Stimulated activated CD8-positive, alpha-beta memory T cell treated with anti-CD3 and anti-CD28 coated beads, Interleukin-12 subunit alpha, Interleukin-12 subunit beta, amount 100 ng/mL, for 24 hours (primary cell): ENCODE results near the gene C20orf96.
"Not testable (repeated sequence)": the region's sequence is repeated elsewhere in the genome, so short reads cannot be mapped to it uniquely, and the experiment has no call there.

Source experiments
- DNase-seq: peaks from one replicate; pipeline ENCODE4 v3.0.0-alpha.2; 2020; ENCODE audit errors: extremely low read depth

The C20orf96 gene

GRCh38 chr20:290084-290831, at the start of gene C20orf96:
Gene C20orf96, minus strand, starts transcription at chr20:290750. Its CDS starts 140 bp downstream, at chr20:290610.
- peak; percentile 72 for DNase-seq

GRCh38 chr20:336040-336439, 45.5 kb upstream of the C20orf96 start:
- DNase-seq = not testable (repeated sequence)

- no peak for DNase-seq
Observed at GRCh38 chr20:334578-334977, 44.0 kb upstream of the C20orf96 start.

GRCh38 chr20:330233-331149, 39.9 kb upstream of the C20orf96 start:
- no peak for DNase-seq

- DNase-seq = no peak
Observed at GRCh38 chr20:329851-330232, 39.3 kb upstream of the C20orf96 start.

- DNase-seq = no peak
Observed at GRCh38 chr20:328975-329695, 38.6 kb upstream of the C20orf96 start.

- DNase-seq = no peak
Observed at GRCh38 chr20:328027-328974, 37.8 kb upstream of the C20orf96 start.

GRCh38 chr20:327186-328026, 36.9 kb upstream of the C20orf96 start:
- no peak for DNase-seq

GRCh38 chr20:326645-327185, 36.2 kb upstream of the C20orf96 start:
- DNase-seq = no peak

- no peak for DNase-seq
Observed at GRCh38 chr20:325889-326644, 35.5 kb upstream of the C20orf96 start.

GRCh38 chr20:325045-325888, 34.7 kb upstream of the C20orf96 start, which contains the start of gene SOX12:
Gene SOX12, plus strand, starts transcription at chr20:325552. Its CDS starts 373 bp downstream, at chr20:325925.
- peak; percentile 92 for DNase-seq

- DNase-seq = peak; percentile 83
Observed at GRCh38 chr20:324177-325044, 33.9 kb upstream of the C20orf96 start.

GRCh38 chr20:316316-317068, 25.9 kb upstream of the C20orf96 start:
- no peak for DNase-seq

- no peak for DNase-seq
Observed at GRCh38 chr20:313948-314347, 23.4 kb upstream of the C20orf96 start.

- no peak for DNase-seq
Observed at GRCh38 chr20:313402-313801, 22.9 kb upstream of the C20orf96 start.

GRCh38 chr20:312866-313265, 22.3 kb upstream of the C20orf96 start:
- no peak for DNase-seq
